Stimulated activated CD4-positive, alpha-beta T cell treated with anti-CD3 and anti-CD28 coated beads, Interleukin-2, amount 100 ng/mL, for 4 hours (primary cell): ENCODE data around the gene EIF2B5.
"Not testable (repeated sequence)": the region's sequence is repeated elsewhere in the genome, so short reads cannot be mapped to it uniquely, and the experiment has no call there.

Experiments used
- DNase-seq: peaks from one replicate; pipeline ENCODE4 v3.0.0-alpha.2; 2020; ENCODE audit warnings: low read depth

Gene EIF2B5

GRCh38 chr3:184145751-184146270 is 10.7 kb downstream of the EIF2B5 start:
- no peak for DNase-seq

- DNase-seq = no peak
Measured at GRCh38 chr3:184148076-184148475, 12.9 kb downstream of the EIF2B5 start.

GRCh38 chr3:184149123-184149522 is 14.0 kb downstream of the EIF2B5 start:
- DNase-seq = no peak

GRCh38 chr3:184149770-184150169 is 14.6 kb downstream of the EIF2B5 start:
- DNase-seq = not testable (repeated sequence)

- DNase-seq = no peak
Measured at GRCh38 chr3:184154885-184155643, 19.9 kb downstream of the EIF2B5 start, which contains the start of gene DVL3. TSS of gene DVL3 (plus strand) at chr3:184155377. CDS start at chr3:184155636, 259 bp downstream.

- DNase-seq = no peak
Measured at GRCh38 chr3:184155644-184156521, 20.7 kb downstream of the EIF2B5 start.

GRCh38 chr3:184156522-184156955 is 21.4 kb downstream of the EIF2B5 start:
- no peak for DNase-seq

GRCh38 chr3:184157206-184157605 is 22.0 kb downstream of the EIF2B5 start:
- DNase-seq = no peak

GRCh38 chr3:184158404-184158803 is 23.2 kb downstream of the EIF2B5 start:
- no peak for DNase-seq

- no peak for DNase-seq
Measured at GRCh38 chr3:184160456-184160855, 25.3 kb downstream of the EIF2B5 start.

GRCh38 chr3:184162571-184163070 is 27.5 kb downstream of the EIF2B5 start:
- DNase-seq = not testable (repeated sequence)

GRCh38 chr3:184164648-184165330 is 29.6 kb downstream of the EIF2B5 start:
- DNase-seq = no peak

GRCh38 chr3:184165543-184165942 is 30.4 kb downstream of the EIF2B5 start:
- DNase-seq = no peak

GRCh38 chr3:184166671-184167070 is 31.5 kb downstream of the EIF2B5 start:
- DNase-seq = no peak

GRCh38 chr3:184167786-184168185 is 32.6 kb downstream of the EIF2B5 start:
- DNase-seq = no peak

- no peak for DNase-seq
Measured at GRCh38 chr3:184168363-184169120, 33.4 kb downstream of the EIF2B5 start.

GRCh38 chr3:184169896-184170875 is 35.0 kb downstream of the EIF2B5 start:
- DNase-seq = no peak

GRCh38 chr3:184171562-184171961 is 36.4 kb downstream of the EIF2B5 start:
- no peak for DNase-seq

- DNase-seq = no peak
Measured at GRCh38 chr3:184172681-184173373, 37.7 kb downstream of the EIF2B5 start.
